CD4-positive, alpha-beta T cell treated with Interleukin-17A for 1 hour (primary cell): ENCODE data around the gene ZNF124.
"Not testable (repeated sequence)": the region's sequence is repeated elsewhere in the genome, so short reads cannot be mapped to it uniquely, and the experiment has no call there.

Experiments
- DNase-seq: peaks from one replicate; pipeline ENCODE4 v3.0.0-alpha.2; 2020

The ZNF124 gene

GRCh38 chr1:247171875-247172563, at the start of gene ZNF124:
Gene ZNF124 (minus strand): TSS chr1:247172020. CDS start chr1:247171877, 143 bp downstream.
- DNase-seq: not testable (repeated sequence)

- not testable (repeated sequence) for DNase-seq
Measured at GRCh38 chr1:247220280-247220679, 48.5 kb upstream of the ZNF124 start.

DNA sequence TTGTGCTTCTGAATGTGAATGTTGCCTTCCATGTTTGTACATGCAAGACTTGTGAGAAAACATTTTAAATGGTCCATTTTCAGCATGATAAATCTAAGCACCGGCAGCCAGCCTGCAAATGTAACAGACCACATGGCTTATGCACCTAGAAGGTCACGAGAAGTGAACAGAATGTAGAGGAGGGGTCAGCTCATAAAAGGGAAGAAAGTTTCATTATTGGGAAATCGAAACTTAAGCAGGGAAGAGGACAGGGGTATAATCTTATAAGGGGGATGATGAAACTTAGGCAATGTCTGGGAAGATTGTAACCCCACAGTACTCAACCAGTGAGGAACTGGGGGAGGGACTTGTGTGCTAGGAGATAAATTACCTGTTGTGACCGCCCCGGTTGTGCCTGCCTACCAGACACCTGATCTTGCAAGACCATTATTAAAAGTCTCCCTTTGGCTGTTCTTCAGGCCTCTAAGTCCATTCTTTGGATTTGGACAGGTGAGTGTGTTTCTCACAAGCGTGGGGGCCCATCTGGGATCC, 46.4 kb upstream of the ZNF124 start:
- DNase-seq: no peak

DNA sequence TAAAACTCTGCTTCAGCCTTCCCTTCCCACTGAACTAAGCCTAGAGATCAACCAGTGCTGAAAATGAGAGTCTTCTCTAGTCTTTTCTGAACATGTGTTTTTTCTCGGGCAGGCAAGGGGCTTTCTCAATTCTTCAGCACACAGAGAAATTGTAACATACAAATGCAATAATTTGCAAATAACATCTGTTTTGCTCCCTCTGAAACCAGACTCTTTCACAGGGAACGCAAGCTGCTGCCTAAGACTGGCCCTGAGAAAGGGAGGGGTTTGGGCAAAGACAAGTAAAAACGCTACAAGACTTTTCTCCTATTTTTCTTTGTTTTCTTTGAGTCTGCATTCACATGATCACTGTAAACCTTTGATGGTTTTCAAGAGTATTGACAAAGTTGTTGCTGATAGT, 44.4 kb upstream of the ZNF124 start:
- no peak for DNase-seq

DNA sequence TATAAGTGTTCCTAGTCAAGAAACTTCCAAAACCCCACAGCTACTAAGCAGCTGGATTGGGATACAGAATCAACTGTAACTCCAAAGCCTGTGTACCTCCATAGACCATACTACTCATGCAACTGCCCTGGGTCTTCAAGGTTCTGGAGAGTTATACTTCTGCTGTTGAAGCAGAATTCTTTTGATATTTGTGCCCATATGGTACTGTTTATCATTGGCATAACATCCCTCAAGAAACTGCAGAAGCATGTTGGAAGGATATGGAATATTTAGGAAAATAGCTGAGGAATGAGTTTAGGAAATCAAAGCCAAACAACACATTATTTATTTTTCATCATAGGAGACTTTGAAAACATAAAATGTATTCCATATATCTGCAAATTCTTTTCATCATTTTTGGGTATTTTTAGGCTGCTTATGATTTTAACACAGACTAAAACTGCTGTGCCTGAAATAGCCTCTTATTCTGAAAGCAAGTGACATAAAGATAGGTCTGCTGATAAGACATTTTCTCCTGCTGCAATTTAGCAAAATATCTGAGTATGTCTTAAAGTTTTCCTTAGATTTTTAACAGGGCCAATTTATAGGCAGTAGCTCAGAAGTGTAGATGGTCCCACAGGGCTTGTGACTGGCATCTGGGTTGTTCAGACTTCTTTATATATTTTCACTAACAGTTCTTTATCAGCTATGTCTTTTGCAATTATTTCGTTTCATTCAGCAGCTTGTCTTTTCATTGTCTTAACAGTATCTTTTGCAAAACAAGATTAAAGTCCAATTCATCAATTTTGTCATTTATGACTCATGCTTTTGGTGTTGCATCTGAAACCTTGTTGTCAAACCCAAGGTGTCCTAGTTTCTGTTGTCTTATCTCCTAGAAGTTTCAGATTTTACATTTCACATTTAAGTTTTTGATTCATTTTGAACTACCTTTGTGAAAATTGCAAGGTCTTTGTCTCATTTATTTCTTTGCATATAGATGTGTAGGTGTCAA, 41.1 kb upstream of the ZNF124 start:
- DNase-seq: no peak

- DNase-seq: no peak
Measured at GRCh38 chr1:247212012-247212411, 40.2 kb upstream of the ZNF124 start.

DNA sequence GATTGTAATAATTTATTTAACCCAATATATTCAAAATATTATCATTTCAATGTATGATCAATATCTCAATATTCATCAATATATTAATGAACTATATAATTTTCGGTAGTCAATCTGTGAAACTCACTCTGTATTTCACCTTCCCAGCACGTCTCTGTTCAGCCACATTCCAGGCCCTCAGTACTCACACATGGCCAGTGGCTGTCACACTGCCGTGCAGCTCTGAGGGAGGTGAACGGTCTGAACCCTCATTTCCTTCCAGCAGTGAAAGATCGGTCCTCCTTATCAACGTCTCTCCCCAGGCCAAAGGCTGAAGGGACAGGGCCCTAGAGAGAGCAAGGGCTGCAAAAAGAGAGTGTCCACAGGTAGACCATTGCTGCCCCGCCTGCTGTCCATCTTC, 39.5 kb upstream of the ZNF124 start:
- no peak for DNase-seq

GRCh38 chr1:247210376-247211117, 38.7 kb upstream of the ZNF124 start:
- DNase-seq: peak; percentile 94

- DNase-seq: no peak
Measured at GRCh38 chr1:247210062-247210375, 38.2 kb upstream of the ZNF124 start.

GRCh38 chr1:247209396-247209795, 37.6 kb upstream of the ZNF124 start:
- DNase-seq: peak; percentile 31

DNA sequence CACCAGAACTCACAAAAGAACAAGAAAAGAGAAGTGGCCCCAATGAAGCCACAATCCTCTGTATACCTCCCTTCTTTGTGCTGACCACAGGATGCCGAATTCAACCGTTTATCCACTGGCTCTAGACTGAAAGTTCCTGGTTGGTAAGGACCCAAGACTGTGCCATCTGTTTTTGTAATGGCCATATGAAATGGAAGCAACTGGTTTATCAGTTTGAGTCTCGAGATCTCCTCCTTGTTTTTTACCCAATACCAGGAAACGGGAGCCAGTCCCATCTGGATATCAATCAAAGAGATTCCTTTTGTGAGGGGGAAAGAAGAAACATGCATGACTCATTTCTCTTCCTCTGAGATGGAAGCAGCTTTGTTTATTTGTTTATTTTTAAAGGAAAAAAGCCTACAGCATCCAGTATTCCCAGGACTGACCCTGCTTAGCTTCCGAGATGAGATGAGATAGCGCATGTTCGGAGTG, 32.4 kb upstream of the ZNF124 start:
- DNase-seq: no peak

GRCh38 chr1:247198781-247199180, 27.0 kb upstream of the ZNF124 start:
- no peak for DNase-seq

DNA sequence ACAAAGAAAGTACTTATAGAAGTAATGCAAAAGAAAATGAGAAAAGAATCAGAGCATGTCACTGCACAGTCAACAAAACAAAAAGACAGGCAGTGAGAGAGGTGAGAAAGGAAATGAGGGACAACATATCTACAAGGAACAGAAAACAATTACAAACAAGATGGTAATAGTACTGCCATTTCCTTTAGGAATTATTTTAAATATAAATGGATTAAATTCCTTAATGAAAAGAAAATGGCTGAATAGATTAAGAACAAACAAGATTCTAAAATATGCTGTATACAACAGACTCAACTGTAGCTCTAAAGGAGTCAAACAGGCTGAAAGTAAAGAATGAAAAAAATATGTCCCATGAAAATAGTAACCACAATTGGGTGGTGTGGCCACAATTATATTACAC, 22.1 kb upstream of the ZNF124 start:
- DNase-seq: no peak

DNA sequence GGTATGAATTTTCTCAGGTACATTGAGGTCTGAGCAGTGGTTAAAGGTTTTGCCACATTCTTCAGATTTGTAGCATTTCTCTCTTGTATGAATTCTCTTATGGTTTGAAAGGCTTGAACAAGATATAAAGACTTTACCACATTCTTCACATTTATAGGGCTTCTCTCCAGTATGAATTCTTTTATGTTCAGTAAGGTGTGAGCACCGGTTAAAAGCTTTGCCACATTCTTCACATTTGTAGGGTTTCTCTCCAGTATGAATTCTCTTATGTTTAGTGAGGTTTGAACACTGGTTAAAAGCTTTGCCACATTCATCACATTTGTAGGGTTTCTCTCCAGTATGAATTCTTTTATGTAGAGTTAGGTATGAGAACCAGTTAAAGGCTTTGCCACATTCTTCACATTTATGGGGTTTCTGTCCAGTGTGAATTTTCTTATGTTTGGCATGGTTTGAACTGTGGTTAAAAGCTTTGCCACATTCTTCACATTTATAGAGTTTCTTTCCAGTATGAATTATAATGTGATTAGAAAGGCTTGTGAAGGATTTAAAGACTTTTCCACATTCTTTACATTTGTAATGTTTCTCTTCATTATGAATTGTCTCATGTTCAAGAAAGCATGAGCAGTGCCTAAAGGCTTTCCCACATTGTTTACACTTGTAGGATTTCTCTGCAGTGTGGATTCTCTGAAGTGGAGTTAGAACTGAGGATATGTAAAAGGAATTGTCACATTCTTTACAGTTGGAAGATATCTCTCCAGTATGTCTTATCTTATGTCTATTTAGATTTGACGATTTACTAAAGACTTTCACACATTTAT, 18.4 kb upstream of the ZNF124 start:
- DNase-seq: no peak

DNA sequence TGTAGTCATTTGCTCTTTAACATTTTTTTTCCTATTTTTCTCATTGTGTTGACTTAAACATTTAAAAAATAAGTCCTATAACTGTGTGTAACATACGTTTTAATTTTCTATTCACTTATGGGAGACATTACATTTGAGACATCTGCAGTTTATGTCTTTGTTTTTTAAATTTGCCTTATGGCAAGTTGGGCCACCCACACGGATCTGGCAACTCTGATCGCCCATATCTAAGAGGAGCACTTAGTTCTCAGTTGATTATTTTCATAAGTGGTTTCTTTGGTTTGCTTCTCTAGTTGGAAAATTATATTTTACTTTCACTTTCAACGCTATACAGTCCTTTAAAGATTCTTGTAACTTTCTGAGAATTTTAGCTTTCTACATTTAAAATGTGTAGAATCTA, 13.8 kb upstream of the ZNF124 start:
- no peak for DNase-seq

DNA sequence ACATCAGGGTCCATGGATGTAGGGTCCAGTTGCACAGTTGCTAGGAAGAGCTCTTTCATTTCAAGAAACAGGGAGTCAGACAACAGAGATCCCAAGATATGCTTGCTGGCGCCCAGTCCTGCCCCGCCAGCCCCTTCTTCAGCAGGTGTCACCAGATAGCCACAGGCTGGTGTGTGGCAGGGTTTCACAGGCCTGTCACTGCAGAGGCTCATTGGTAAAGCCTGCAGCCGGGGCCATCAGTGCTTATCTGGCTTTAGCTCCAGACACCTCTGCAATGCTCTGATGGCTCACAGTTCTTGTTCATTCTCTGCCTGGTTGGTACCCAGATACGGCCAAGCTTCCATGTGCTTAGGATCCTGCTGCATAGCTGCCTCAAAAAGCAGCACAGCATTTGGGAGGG, 12.4 kb upstream of the ZNF124 start:
- DNase-seq: no peak

GRCh38 chr1:247182994-247183393, 11.2 kb upstream of the ZNF124 start:
- no peak for DNase-seq

- DNase-seq: no peak
Measured at GRCh38 chr1:247180581-247180980, 8.8 kb upstream of the ZNF124 start.

GRCh38 chr1:247177755-247178154, 5.9 kb upstream of the ZNF124 start:
- DNase-seq: no peak

DNA sequence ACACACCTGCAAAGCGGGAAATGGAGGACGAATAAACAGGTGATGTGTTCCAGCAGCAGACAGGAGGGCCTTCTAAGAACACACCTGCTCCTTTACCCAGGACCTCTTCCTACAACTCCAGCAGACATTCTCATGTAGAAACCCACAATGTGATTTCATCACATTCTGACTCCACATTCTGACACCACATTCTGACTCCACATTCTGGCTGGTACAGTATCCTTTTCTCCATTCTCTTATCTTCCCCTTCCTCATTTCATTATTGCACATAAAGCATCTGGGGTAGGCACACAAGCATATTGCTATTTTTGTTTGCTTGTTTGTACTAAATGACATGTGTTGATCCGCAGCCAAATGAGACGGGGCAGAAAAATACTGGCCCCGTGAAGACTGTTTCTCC, 3.6 kb upstream of the ZNF124 start:
- no peak for DNase-seq

- DNase-seq: no peak
Measured at GRCh38 chr1:247173431-247173830, 1.6 kb upstream of the ZNF124 start.

DNA sequence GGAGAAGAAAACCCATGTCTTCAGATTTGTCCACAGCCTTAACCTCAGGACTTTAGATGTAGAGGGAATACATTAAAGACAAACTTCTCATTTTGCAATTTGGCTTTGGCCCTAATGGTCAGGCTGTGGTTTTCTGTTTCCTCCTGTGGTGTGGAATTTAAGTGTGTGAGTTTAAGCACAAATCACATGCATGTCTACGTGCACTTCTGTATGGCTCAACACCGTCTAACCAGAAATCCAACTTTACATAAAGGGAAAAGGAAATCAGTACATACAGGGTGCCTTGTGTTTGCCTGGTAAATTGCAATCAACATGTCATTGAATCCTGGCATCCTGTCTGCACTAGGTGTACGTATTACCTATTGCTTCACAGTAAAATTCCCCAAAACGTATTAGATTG, 1.2 kb upstream of the ZNF124 start:
- DNase-seq: no peak
